Measurements from ENCODE around the gene FBP2.

DNA sequence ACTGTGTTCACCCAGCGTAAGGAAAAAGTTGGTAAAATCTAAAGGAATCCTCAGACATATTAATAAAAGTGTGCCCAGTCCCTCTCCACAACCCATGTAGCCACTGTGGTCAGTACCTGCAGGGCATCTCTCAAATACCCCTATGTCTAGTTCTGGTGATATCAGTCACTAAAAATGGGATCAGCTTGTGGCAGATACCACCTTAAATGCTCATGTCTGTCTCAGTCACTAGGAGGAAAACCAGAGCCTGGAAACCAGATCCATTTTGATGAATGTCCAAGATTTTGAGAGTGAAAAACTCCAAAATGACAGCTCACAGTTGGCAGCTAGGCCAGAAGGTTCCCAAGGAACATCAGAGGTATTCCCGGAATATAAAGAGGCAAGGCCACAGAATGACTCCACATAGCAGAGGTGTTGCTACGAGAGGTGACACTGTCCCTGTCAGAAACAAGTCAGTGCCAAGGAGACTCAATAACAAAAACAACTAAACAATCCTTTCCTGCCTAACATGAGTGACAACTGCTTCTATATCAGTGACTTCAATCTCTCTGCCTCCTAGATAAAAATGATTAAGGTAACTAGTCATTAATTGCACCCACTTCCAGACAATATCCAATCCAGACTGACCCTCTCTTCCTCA, 25.3 kb downstream of the FBP2 start:
- TF ChIP-seq, protein P1, sequence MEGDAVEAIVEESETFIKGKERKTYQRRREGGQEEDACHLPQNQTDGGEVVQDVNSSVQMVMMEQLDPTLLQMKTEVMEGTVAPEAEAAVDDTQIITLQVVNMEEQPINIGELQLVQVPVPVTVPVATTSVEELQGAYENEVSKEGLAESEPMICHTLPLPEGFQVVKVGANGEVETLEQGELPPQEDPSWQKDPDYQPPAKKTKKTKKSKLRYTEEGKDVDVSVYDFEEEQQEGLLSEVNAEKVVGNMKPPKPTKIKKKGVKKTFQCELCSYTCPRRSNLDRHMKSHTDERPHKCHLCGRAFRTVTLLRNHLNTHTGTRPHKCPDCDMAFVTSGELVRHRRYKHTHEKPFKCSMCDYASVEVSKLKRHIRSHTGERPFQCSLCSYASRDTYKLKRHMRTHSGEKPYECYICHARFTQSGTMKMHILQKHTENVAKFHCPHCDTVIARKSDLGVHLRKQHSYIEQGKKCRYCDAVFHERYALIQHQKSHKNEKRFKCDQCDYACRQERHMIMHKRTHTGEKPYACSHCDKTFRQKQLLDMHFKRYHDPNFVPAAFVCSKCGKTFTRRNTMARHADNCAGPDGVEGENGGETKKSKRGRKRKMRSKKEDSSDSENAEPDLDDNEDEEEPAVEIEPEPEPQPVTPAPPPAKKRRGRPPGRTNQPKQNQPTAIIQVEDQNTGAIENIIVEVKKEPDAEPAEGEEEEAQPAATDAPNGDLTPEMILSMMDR (IDR thresholded peaks at IDR 0.05) = no peak
- TF ChIP-seq POLR2A (IDR thresholded peaks at IDR 0.05) (no peak), POLR2AphosphoS5 (IDR thresholded peaks at IDR 0.05) (no peak)
